GM23248 (cell line): ENCODE results near the gene MAFB.

ENCODE experiments used
- EZH2 ChIP-seq: fragments of 200-600 bp; sonication (generic); IDR thresholded peaks from 2 replicates; pipeline ENCODE4 v1.6.1; 2018; ENCODE audit warnings: antibody characterized with exemption, mild to moderate bottlenecking; ENCODE audit not compliant: insufficient read depth, poor library complexity, severe bottlenecking
- EZH2phosphoT487 ChIP-seq: fragments of 200-600 bp; sonication (generic); IDR thresholded peaks from 2 replicates; pipeline ENCODE4 v1.6.1; 2018; ENCODE audit warnings: antibody characterized with exemption, moderate library complexity, mild to moderate bottlenecking, low read depth; ENCODE audit not compliant: insufficient read depth

DNA sequence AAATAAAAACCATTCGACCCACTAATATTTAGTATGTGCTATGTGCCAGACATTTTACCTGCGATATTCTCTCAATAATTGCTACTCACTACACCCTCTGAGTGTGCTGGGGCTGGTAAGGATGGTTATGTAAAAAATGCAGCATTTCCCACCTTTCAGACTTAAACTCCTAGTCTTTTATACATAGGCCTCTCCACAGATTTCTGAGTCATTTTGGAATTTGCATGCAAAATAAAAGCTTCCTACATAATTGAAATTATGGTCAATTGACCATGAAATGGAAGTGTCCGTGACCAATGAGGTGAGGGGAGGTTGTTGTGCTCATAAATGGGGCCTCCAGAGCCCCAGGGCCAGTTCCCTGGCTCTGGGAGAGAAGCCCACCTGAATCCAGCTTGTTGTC, 37.7 kb upstream of the MAFB start:
- TF ChIP-seq EZH2phosphoT487 (no peak), EZH2 (no peak)
